CD4-positive, alpha-beta T cell treated with Interleukin-17A for 1 hour (primary cell): ENCODE results near the gene TMEM239.
"Not testable (repeated sequence)": the region's sequence is repeated elsewhere in the genome, so short reads cannot be mapped to it uniquely, and the experiment has no call there.

ENCODE experiments used
- DNase-seq: peaks from one replicate; pipeline ENCODE4 v3.0.0-alpha.2; 2020

The TMEM239 gene

GRCh38 chr20:2822073-2822472 lies 5.9 kb downstream of the TMEM239 start:
- peak; percentile 64 for DNase-seq

DNA sequence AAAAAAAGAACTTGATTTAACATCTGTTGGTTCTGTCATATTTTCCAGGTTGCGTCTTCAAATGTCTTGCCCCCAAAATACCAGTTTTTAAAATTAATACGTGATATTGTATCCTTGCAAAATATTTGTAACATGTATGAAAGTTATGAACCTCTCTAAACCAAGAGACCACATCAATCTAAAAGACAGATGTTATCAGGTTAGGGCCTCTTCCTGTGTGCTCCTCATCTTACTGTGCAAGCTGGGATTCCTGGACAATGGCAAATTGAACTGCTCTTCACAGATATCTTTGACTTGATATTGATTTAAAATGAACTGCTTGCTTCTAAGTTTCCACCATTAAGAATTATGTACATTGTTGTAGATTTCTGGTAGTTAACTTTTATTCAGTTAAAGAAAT lies 9.6 kb downstream of the TMEM239 start:
- peak; percentile 26 for DNase-seq

DNA sequence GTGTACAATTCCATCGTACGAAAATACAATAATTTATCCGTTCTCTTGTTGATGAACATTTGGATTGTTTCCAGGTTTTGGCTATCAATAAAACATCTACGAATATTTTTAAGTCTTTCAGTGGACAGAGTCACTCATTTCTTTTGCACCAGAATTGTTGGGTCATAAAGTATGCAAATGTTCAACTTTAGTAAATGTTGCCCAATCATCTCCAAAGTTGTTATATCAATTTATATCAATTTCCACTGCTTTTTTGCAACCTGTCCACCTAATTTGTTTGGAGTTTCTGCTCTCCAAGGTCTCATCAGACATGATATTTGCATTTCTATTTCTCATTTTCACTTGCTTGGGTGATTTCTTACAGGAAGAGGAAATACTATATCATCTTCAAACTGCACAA lies 10.5 kb downstream of the TMEM239 start:
- DNase-seq, result no peak

GRCh38 chr20:2829376-2829775 lies 13.2 kb downstream of the TMEM239 start:
- no peak for DNase-seq

DNA sequence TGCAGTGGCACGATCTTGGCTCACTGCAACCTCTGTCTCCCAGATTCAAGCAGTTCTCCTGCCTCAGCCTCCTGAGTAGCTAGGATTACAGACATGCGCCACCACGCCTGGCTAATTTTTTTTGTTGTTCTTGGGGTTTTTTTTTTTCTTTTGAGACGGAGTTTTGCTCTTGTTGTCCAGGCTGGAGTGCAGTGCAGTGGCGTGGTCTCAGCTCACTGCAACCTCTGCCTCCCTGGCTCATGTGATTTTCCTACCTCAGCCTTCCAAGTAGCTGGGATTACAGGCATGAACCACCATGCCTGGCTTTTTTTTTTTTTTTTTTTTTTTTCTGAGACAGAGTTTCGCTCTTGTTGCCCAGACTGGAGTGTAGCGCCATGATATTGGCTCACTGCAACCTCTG lies 15.0 kb downstream of the TMEM239 start:
- DNase-seq, result not testable (repeated sequence)

DNA sequence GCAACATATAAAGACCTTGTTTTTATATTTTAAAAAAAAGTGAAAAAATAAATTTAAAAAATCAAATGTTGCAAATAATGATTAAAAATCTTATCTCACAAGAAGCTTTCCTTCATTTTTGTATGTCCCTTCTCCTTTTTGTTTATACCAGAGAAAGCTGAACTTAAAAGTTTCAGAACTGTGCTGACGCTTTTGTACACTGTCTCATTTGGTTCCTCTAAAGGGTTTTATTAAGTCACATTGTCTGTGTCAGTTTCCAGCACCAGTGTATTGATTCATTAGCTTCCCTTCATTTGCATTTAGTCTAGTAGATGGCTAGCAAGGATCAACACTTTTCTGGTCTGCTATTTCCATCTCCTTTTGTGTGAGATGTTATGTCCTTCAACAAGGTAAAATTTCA lies 17.6 kb downstream of the TMEM239 start:
- DNase-seq, result no peak

DNA sequence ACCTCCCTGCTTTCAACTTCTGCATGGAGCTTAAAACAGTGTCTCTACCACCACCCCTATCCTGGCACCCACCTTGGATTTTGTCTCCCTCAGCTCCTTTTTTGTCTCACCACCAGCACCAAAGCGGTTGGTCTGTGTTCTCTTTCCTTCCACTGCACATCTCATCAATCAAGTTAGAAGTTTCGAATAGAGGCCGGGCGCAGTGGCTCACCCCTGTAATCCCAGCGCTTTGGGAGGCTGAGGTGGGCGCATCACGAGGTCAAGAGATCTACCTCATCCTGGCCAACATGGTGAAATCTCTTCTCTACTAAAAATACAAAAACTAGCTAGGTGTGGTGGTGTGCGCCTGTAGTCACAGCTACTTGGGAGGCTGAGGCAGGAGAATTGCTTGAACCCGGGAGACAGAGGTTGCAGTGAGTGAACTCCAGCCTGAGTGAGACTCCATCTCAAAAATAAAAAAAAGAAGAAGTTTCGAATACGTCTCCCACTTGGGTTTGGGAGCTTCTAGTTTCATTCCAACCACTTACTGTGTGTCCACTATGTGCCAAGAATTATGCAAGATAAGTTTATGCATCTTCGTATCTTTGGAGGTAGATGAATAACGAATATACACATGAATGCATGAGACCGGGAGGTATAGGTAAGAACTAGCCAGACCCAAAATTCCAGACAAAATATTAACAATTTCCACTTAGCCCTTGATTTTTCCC lies 18.4 kb downstream of the TMEM239 start:
- no peak for DNase-seq

DNA sequence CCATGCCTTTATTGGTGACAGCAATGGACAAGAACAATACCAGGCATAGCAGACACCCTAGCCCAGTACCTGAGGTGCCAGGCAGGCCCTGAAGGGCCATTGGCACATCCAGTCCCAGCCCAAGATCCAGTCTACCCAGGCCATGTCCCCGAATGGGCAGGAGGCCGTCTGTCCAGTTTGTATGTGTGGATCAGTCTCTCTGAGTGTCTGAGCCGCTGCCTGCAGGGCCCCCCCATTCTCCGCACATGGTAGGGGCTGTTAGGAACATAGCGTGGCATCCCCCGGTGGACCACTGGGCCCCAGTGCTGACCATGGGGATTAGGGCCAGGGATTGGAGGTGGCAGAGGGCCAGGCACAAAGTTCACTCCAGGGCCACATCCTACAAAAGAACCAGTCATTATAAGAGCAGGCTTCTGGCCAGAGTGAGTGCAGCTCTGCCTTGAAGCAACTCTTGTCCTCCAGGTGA lies 19.2 kb downstream of the TMEM239 start:
- no peak for DNase-seq

- DNase-seq, result no peak
Measured at GRCh38 chr20:2836035-2836434, 19.9 kb downstream of the TMEM239 start.

DNA sequence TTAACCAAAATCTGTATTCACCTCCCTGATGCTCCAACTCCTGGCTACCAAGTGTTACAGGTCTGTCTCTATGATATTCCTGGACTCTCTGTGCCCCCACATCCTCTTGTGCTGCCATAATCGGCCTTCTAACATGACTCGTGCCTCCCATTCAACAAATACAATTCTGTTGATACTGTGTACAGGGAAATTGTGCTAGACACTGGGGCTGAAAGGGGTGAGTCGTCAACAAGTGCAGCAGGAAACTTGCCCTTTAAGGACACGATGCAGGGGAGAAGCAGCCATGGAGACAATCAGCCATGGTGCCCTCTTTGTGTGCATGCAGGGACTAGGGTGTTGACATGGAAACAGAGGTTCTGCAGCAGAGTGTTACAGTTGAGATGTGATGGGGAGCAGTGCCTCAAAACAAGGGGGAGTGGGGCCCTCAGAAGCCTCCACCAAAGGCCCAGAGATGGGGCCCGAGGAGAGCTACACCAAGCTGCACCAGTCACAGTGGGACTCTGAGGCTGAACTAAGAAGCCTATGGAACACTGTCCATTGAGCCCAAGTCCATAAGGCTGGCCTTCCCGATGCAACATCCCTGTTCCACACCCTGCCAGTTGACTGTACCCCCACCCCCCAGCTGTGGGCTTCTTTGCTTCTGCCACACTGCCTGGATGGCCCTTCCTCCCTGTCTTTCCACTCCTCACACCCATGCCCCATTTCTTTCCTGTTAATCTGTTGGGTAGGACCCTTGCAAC lies 21.2 kb downstream of the TMEM239 start:
- no peak for DNase-seq

- DNase-seq, result no peak
Measured at GRCh38 chr20:2838170-2838797, 22.1 kb downstream of the TMEM239 start.

DNA sequence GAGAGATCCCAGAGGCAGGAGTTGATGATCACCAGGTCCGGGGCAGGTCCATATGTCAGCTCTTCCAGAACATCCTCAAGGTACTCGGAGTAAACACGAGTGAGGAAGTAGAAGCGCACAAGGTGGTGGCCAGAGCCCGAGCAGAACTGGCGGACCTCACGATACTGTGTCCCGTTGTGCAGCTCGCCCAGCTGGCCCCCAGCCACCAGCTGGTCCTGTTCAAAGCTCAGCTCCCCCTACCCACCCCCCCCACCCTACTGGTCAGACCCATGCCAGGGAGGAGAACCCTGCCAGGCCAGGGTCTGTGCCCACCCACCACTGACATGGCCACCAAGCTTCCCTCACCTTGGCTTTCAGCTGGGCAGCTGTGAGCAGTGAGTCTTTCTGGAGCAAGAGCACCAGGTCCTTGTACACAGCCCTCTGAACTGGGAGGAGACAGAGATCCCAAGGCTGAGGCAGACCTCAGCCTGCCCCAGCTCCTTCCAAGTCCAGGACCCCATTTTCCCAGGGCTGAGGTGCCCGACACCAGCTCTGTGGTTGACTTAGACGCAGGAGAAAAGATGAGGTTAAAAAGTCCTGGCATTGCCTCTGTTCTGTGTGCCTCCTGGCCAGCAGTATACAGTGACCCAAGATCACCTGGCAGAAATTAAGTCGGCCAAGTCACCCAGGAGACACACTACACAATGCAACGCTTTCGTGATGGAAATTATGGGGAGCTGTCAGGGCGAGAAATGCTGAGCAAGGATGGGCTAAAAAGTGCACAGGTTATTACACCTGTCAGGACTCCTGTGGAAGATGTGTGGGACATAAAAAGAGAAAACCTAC lies 22.9 kb downstream of the TMEM239 start:
- DNase-seq, result no peak

GRCh38 chr20:2839732-2840137 lies 23.6 kb downstream of the TMEM239 start:
- no peak for DNase-seq

DNA sequence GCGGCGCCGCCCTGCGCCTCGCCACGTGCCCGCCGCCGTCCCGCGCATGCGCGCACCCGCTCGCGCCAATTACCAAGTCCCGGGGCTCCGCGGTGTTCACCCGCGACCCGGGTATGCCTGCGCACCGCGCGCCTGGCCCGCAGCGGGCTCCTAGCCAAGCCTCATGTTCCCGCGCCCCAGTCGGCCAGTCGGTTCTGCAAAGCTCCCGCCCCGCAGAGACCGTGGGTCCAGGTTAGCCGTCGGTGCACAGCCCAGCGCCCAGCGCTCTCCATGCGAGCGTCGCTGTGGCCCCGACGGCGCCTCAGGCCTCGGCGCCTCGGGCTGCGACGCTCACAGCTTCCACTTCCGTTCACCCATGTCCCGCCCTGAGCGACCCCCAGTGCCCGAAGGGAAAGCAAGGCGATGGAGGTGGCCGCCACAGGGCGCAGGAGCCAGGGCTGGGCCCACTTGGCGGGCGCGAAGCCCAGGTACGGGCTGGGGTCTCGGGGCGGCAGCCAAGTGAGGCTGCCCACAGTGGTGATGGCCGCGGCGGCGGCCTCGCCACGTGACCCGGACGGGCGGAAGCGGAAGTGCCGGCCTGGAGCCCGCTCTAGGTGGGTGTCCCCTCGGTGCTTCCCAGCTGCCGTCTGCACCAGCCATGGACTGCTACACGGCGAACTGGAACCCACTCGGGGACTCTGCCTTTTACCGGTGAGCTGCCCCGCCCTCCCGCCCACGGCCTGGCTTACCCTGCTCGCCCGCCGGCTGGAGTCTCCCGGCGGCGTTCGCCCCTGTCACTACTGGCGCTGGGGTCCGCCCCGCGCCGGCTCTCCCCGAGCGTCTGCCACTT lies 24.2 kb downstream of the TMEM239 start, which contains the start of the genes PCED1A and VPS16:
PCED1A (minus strand) TSS at position 518 of the 829 bp plus-strand sequence. CDS start 743 bp downstream, outside the sequence.
VPS16 (plus strand) TSS at position 608 of the 829 bp plus-strand sequence; CDS start at position 638, 30 bp downstream.
- DNase-seq, result peak; percentile 89

- DNase-seq, result peak; percentile 41
Measured at GRCh38 chr20:2840967-2841531, 24.9 kb downstream of the TMEM239 start.

GRCh38 chr20:2845607-2846006 lies 29.4 kb downstream of the TMEM239 start:
- no peak for DNase-seq

GRCh38 chr20:2846698-2847097 lies 30.5 kb downstream of the TMEM239 start:
- no peak for DNase-seq

- no peak for DNase-seq
Measured at GRCh38 chr20:2847802-2848201, 31.6 kb downstream of the TMEM239 start.

GRCh38 chr20:2849529-2849928 lies 33.4 kb downstream of the TMEM239 start:
- no peak for DNase-seq

DNA sequence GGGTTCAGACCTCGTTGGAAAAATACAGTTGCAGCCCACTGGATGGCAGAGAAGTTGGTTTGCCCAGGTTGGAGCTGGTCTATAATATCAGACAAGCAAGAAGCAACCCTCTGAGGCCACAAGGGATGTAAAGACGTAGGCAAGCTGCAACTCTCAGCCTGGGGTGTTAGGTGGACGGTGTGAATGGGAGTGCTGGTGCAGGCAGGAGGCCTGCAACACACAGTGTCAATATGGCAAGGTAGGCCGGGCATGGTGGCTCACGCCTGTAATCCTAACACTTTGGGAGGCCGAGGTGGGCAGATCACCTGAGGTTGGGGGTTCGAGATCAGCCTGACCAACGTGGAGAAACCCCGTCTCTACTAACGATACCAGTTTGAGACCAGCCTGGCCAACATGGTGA lies 34.9 kb downstream of the TMEM239 start:
- no peak for DNase-seq

- no peak for DNase-seq
Measured at GRCh38 chr20:2858591-2858990, 42.4 kb downstream of the TMEM239 start.
